Pulmonary artery endothelial cell (primary cell): ENCODE data around the gene SYPL1. TPM values are rescaled to one million over a fixed set of nuclear protein-coding genes. Genes with fewer than 3 reads are reported as not detected.

Source experiments
- DNase-seq: peaks from one replicate; pipeline ENCODE4 v3.0.0-alpha.2; 2011; ENCODE audit warnings: low read depth, low spot score
- total RNA-seq: library from RNA; depleted of rRNA; stranded (reverse); fragments of >200 nt; gene quantifications from 2 replicates; pipeline ENCODE4 v1.2.3, GENCODE V29; 2014

Gene SYPL1
- total RNA-seq, 1 donor from 2014 or later, result 53.9 TPM

DNA sequence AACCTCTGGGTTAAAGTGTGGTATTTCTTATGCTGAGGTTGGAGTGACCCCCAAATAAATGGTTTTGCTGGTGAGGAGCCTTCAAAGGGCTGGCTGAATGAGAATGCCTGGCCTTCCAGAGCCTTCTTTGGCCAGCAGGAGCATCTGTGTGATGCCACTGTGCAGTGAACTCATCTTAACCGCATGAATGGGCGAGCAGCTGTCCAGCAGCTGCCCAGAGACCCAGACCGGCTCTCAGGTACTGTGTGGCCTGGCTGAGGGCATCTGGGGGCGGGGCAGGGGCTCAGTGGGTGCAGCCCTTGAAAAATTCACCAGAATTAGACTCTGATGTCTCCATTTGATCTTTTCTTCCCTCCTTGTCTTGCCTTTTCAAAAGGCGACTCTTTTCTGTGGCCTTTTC, 59.0 kb downstream of the SYPL1 start:
- no peak for DNase-seq

DNA sequence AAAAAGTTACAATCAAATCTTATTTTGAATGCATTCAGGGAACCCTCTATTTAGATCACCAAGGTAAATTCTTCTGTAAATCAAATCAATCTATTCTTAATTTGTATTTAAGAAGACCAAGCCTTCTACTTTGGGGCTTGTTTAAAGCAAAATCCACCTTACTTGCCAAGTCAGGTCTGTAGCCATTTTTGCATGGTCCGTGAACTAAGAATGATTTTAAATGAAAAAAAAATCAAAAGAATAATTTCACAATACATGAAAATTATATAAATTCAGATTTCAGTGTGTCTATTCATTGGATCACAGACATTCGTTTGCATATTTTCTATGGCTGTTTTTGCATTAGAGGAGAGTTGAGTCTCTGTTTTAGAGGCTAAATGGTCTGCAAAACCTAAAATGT, 59.4 kb downstream of the SYPL1 start:
- DNase-seq, result no peak

DNA sequence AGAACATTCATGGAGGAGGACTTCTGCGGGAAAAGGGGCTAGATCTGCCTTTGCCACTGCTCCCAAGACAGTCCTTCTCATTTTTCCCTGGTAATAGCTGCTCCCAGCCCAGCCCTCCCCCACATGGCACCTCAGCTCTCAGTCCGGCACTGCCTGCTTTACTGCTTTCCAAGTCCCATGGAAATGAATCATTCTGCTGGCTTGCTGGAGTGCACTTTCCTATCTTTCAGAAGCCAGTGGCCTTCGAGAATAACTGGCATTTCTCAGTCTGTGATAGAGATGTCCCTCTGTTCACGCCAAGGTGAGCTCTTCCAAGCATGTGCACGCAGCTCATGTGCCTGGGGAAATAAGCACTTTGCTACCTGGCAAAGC, 61.4 kb downstream of the SYPL1 start:
- no peak for DNase-seq

DNA sequence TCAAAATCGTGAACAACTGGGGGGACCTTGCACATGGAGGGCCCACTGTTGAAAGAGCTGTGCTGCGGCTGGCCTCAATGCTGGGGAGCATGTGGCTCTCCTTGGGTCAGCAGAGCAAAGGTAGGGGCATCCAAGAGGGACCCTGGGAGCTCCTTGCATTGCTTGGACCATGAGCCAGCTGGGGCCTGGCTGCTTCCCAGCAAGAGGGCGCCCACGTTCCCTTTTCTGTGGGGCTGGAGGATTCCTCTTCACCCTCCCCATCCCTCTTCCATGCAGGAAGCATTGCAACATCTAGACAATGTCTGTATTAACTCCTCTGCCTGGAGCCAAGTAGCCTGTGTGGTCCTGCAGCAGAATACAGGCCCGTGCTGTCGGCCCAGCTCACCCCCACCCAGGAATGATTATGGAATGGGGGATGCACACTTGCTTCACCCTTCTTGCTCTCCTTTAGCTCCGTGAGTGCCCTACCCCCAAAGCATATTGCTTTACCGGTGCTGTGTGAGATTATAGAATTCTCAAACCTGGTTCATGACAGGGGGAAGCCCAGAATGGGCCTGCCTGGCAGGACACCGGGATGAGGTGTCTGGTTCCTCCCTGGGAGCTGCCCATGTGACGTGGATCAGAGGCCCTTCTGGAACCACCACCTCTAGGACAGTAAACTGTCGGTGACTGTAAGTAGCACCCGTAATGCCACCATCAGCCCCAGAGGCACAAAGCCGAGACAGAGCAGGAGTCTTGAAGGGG, 61.9 kb downstream of the SYPL1 start:
- no peak for DNase-seq

DNA sequence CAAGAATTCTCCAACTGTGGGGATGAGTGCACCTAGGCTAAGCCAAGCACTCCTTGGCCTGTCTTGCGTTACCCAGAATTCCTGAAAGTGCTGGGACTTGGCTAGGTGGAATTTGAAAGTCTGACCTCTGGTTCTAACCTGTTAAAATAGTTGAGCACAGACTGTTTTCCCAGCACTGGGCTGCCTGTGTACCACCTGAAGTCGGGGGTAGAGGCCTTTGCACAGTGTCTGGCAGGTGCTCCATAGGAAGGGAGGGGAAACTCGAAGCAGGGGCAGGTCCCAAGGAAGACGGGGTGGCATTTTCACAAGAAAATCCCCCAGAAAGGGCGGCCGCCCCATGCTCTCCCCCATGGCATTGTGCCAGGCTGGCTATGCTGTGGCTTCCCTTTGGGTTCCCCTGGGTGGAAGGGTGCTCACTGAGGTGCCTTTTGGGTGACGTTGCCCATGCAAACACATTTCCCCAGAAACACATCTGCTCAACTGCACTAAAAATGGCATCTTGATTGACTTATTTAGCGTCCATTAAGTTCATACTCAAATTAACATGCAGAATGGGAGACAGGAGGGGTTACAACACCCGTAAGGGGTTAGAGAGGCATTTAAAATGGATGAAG, 62.9 kb downstream of the SYPL1 start:
- DNase-seq, result no peak

DNA sequence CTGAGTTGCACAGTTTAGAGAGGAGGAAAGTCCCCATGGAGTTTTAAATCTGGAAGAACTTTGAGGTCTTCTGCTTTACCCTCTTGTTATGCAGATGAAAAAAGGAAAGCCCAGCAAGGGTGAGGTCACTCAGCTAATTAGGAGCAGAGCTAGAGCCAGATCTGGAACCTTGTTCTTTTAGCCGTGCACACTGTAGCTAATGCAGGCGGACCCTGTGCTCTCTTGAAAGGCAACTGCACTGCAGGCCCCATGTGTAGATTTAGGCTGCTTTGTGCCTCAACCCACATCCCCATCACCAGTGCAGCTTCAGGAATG, 63.4 kb downstream of the SYPL1 start:
- no peak for DNase-seq

DNA sequence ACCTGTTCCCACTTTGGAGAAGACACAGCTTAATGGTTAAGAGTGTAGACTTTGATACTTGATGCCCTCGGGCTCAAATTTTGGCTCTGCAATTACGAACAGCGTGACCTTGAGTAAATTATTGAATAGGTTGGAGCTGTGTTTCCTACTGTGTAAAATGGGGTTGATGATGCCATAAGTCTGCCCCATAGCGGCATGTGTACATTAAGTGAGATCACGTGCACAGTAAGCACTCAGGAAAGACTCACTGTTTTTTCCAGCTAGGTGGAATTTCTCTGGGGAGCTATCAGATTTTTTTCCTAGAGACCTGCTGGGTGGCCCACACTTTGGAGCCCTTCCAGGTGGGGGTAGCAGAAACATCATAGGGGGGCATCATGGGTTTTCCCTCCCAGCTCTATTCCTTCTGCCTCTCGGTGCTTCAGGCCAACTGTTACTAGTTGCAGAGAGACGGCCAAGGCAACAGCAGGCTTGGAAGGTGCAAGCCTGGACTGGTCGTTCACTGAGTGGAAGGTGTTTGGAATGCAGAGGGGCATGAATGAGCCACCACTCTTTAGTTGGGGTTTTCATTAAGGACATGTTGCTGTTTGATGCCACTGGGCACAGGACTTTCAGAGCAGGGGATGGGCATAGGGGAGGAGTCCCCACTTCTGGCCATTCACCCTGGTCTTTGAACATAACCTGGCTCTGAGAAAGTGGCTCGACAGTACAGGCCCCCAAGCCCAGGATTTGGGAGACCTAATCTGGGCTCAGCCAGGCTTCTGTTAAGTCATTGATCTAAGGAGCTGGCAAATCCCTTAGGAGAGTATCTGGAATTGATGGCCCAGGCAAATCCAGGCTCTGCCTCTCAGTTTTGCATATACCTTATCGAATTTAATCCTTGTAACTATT, 64.0 kb downstream of the SYPL1 start:
- no peak for DNase-seq

DNA sequence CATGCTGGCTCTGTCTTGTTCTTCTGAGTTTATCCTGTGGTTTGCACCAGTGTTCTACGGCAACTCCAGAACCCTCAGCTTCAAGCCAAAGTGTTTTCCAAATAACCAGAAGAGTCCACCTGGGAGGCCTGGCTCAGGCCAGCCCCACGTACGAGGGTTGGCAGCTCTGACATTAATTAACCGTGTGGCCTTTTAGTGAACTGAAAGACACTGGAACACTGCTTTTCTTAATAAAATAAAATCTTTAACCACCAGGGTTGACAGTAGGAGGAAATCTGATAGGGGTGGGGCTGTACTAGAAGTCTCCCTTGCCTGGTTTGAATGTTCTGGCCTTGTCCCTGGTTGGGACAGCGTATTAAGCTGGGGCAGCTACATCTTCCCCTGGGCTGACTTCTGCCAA, 64.9 kb downstream of the SYPL1 start:
- no peak for DNase-seq

DNA sequence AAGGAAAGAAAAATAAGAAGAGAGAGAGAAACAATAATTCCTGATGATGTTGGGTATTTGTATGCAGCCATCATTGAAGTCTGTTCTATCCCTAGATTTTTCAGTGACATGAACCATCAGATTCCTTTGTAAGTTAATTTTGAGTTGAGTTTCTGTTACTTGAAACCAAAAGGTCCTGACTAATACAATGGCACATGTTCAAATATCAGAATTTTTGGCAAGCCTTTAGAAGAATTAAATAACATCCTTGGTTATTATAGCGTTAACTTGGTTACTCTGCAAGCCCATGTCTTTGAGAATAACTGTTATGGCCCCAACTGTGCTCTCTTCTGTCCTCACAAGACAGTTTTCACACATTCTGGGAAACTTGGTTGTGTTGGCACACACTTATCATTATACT, 66.5 kb downstream of the SYPL1 start:
- no peak for DNase-seq

DNA sequence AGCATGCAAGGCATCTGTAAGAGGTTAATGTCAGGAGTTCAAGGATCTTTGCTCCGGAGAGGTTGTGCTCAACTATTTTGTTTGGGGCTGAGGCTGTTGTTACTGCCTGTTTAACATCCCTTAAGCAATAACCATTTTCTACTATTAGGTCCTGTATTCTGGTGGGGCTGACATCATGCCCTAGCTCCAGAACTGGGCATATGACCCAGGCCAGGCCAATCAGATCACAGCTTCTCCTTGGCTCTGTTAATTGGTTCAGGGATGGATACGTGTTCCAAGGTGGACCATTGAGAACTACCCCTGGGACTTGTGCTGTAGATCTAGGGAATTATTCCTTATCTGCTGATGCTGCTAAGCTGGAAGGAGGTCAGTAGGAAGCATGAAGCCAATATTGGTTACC, 67.0 kb downstream of the SYPL1 start:
- DNase-seq, result no peak

DNA sequence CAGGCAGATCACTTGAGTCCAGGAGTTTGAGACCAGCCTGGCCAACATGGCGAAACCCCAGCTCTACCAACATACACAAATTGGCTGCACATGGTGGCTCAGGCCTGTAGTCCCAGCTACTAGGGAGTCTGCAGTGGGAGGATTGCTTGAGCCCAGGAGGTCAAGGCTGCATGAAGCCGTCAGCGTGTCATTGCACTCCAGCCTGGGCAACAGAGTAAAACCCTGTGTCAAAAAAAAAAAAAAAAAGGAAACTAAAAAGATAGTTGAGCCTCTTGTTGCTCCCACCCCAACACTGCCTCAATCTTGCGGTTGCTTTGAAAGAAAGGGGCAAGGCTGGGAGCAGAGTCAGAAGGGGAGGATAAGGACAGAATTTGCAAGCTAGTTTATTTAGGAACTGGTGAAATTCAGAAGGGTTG, 69.9 kb downstream of the SYPL1 start:
- no peak for DNase-seq

DNA sequence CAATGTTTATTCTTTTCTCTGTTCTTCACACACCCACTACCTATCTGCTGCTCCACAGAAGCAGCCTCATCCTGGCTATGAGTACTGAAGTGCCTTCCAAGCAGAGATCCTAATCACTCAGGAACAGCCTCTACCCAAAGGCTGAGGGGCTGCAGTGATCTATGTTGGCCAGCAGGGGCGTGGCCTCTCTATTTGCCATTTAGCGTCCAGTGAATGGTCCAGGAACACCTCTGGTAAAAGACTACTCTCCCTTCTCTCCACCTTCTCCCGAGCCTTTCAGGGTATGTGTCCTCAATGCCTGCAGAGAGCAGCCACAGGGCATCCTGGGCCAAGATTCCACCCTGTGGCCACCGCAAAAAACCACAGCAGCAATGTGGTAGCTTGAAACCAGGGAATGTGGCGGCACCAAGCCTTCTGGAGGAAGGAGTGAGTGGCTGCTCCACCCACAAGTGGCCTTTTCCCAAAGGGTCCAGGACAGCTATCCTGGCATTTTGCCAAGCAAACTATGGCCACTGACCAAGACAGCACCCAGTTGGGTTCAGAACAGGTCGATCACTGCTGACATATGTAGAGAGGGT, 70.9 kb downstream of the SYPL1 start:
- no peak for DNase-seq

Other genes starting within 250 kb of the SYPL1 start
- gene ATXN7L1, start 235.7 kb downstream of the SYPL1 start, total RNA-seq, result 2.8 and 5.2 TPM in 2 replicates
- 1.1 and 1.4 TPM in 2 replicates for gene CDHR3, start 149.0 kb downstream of the SYPL1 start, total RNA-seq
- 278 and 408 TPM in 2 replicates for gene NAMPT, start 172.7 kb upstream of the SYPL1 start, total RNA-seq